GM19328 (cell line): Measurements from ENCODE around the gene TMEM35A.
"Not testable (repeated sequence)": the region's sequence is repeated elsewhere in the genome, so short reads cannot be mapped to it uniquely, and the experiment has no call there.

ENCODE experiments used
- ATAC-seq: cut with Tn5 transposase; IDR thresholded peaks from one replicate; pipeline ENCODE4 v1.9.1; 2021; ENCODE audit warnings: mild to moderate bottlenecking, moderate library complexity; ENCODE audit not compliant: unreplicated experiment

The TMEM35A gene, protein sequence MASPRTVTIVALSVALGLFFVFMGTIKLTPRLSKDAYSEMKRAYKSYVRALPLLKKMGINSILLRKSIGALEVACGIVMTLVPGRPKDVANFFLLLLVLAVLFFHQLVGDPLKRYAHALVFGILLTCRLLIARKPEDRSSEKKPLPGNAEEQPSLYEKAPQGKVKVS

GRCh38 chrX:101078716-101079598, at the start of gene TMEM35A:
Gene TMEM35A, plus strand, starts transcription at chrX:101078879. Its CDS starts 124 bp downstream, at chrX:101079003.
- no peak for ATAC-seq

DNA sequence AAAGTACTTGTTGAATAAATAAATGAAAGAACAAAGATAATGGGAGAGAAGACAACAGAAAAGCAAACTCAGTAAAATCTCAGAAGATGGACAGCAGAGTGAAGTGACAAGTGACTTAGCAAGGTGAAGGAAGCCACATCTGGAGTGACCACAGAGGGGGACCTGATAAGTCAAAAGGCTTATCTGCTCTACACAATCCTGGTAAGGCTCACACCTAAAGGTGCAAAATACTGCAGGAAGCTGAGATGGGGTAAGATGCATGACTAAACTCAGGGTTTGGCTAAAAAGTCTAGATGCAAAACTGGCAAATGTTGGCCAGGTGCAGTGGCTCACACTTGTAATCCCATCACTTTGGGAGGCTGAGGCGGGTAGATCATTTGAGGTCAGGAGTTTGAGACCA, 49.0 kb upstream of the TMEM35A start:
- no peak for ATAC-seq

GRCh38 chrX:101037231-101037630, 41.4 kb upstream of the TMEM35A start:
- ATAC-seq, result no peak

GRCh38 chrX:101040197-101040596, 38.5 kb upstream of the TMEM35A start:
- ATAC-seq, result no peak

- no peak for ATAC-seq
Observed at GRCh38 chrX:101051153-101051548, 27.5 kb upstream of the TMEM35A start.

DNA sequence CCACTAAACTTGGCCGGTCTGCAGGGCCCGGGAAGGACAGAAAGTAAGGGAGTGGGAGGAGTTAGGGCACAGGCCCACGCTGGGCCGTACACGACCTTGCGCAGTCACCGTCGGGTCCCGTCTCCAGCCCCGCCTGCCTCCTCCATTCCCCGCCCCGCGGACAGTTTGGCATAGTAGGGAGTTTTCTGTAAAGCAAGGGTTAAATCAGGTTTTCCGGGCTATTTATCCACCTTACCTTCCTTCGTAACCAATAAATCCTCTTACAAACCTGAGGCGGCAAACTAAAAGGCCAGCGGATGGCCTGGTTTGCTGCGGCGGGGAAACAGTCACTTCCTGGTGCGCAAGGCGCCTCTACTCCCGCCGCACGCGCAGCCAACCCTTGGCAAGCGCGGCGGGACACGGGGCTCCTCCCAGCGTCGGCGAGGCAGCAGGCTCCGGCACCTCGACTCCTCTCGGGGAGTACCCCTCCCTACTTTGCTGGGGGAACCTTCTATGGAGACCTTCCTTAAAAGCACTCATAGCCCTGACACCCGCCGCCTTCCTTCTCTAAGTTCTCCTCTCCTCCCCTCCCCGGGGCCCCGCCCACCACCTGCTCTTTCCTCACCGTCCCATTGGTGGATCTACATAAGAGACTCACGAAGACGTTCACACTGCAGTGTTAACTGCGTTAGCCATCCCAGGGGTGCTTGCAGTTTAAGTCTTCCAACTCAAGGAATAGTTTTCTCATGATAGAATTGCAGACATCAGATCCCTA, 27.0 kb upstream of the TMEM35A start, which contains the start of gene TRMT2B:
Gene TRMT2B (minus strand): TSS at position 563 of the 754 bp plus-strand sequence. CDS start 9,822 bp downstream, outside the sequence.
- ATAC-seq, result peak; percentile 85

GRCh38 chrX:101056551-101056950, 22.1 kb upstream of the TMEM35A start:
- not testable (repeated sequence) for ATAC-seq

DNA sequence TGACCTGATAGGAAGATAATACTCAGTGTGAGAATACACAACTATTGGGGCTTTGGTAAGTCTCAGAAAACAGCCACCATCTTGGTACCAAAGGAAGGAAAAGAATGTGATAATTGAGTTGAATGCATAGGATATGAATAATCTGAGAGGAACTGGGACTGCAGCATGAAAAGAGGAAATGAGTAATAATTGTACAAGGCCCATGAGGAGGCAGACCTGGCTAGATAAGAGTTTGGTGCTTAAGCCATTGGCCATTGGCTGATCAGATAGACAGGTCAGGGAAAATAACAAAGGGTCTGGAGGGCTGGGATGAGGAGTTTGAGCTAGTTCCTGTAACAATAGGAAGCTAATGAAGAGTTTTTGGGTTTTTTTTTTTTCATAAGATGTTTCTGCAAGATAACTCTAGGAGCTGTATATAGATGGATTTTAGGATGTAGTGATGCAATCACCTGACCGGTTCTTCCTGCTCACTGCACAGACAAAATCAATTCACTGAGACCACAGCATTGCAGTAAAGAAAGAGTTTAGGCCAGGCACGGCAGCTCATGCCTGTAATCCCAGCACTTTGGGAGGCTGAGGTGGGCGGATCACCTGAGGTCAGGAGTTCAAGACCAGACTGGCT, 21.5 kb upstream of the TMEM35A start:
- ATAC-seq, result peak; percentile 76

GRCh38 chrX:101062176-101062575, 16.5 kb upstream of the TMEM35A start:
- no peak for ATAC-seq

DNA sequence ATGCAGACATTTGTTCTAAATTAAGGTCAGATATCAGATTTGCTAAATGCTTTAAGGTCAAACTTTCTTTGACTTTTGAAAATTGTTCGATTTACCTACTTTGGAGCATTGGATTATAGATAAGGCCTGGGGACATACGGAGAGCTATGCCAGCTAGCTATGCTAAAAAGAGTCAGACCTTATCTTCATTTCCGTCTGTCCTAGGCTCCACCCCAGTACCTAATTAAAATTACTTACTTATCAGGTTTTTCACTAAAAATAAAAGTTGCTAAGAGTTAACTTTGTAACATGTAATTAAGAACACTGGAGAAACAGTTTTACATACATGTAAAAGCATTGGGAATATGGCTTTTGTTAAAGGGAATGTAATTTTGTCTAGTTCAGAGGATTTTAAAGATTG, 7.1 kb upstream of the TMEM35A start:
- no peak for ATAC-seq

DNA sequence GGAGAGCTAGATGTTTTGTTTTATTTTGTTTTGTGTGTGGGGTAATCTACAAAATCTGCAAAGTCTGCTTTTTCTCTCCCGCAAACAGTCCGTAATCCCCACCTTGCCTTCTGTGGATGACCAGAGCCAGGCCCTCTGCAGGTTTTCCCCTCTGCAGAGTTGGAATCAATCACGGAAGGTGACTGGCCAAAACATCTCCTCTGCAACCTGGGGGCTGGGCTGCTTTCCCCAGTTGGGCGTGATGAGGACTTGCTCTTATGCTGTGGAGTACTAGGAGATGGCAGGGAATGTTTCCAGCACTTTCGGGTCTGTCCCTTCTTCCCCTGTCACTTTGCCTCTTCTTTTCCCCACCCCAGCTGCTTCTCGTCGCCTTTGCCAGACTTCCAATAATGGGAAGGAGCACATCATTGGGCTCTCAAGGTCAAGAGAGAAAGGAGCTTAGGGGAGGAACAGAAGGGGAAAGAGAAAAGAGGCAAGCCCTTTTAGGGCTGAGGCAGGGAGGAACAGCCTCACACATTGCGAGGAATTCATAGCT, 1.1 kb downstream of the TMEM35A start:
- ATAC-seq, result no peak

DNA sequence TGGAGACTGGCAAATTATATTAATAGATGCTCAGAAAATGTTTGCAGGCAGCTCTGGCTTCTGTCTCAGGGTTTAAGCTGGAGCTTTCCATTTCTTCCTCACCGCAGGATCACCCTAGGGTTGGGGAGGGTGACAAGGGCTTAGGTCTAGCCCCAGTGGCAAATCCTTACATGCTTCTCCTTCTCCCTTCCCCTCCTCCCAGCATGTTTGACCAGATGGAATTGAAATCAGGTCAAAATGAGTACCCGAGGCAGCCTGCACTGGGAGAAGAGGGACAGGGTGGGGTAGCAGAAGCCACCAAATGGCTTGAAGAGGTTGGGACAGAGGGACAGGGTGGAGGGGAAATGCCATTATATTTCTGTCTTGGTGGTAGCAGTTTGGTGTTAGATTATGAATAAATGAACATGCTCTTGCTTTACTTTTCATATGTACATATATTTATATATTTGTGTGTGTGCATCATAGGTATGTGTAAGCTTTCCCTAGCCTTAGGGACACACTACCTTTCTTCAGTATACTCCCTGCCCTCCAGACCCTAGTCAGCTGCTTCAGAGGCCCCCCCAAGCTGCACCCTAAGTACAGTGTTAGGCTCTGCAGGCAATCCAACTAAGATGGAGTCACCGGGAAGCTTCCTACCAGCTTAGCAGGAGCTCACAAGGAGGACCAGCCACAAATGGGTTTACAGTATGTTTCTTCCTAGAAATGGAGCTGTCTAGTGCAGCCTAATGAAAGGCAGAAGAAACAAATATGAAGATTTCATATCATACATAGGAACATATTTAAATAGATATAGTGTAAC, 1.8 kb downstream of the TMEM35A start:
- ATAC-seq, result no peak

DNA sequence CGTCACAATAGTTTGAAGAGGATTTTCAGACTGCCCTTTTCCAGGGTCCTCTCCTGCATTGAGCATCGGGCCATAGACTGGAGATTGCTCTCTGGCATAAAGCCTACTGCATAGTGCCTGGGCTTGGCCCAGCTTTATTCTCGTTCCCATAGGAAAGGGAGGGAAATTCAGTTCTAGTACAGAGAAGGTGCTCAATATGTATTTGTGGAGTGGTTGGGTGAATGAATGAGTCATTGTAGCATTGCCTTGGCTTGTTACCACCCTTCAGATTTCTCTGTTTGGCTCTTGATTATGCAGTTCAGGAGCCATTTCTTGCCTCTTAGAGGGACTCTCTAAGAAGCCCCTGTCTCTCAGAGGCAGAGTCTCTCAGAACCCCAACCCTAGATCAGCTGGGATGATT, 2.6 kb downstream of the TMEM35A start:
- no peak for ATAC-seq

DNA sequence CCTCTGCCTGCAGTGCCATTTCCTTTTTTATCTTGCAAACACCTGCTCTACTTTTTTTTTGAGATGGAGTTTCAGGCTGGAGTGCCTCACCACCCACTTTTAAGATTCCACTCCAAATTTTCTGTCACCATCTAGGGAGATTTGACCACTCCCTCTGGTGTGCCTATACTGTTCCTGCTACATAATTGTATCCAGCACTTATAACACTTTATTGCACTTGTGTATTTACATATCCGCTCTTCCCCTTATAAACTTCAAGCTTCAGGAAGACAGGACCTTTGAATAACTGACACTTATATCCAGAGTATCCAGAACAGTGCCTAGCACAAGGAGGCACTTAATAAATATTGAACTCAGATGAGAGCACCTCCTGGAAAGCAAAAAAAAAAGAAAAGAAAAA, 13.1 kb downstream of the TMEM35A start:
- no peak for ATAC-seq

- ATAC-seq, result peak; percentile 99
Observed at GRCh38 chrX:101097546-101098453, 19.1 kb downstream of the TMEM35A start, which contains the start of gene CENPI. Gene CENPI, plus strand, starts transcription at chrX:101098204. Its CDS starts 2,867 bp downstream, at chrX:101101071.

DNA sequence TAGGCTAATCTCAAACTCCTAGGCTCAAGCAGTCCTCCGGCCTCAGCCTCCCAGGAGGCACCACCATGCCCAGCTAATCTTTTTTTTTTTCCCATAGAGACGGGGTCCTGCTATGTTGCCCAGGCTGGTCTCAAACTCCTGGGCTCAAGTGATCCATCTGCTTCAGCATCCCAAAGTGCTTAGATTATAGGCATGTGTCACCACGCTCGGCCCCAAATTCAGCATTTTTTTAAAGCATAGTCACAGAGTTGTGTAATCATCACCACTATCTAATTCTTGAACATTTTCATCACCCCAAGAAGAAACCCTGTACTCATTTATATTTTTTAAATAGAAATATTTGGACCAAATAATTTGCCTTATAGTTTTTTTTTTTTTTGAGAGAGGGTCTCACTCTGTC, 29.6 kb downstream of the TMEM35A start:
- no peak for ATAC-seq

DNA sequence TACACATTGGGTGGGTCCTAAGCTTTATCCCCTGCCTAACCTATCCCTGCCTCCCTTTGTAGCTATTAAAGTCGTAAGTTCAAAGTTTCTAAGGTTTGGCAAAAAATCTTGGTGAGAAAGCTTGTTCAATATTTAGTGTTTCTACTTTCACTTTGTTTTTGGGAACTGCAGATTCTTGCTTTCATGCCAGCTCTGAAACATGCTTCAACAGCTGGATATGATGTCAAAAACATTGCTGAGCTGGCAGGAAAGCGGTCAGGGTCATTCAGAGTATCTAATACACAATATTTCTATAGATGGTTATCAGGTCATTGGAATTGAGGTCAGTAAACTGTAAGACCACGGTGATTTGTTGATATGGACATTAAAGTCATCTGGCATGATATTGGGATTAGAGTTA, 39.0 kb downstream of the TMEM35A start:
- no peak for ATAC-seq

DNA sequence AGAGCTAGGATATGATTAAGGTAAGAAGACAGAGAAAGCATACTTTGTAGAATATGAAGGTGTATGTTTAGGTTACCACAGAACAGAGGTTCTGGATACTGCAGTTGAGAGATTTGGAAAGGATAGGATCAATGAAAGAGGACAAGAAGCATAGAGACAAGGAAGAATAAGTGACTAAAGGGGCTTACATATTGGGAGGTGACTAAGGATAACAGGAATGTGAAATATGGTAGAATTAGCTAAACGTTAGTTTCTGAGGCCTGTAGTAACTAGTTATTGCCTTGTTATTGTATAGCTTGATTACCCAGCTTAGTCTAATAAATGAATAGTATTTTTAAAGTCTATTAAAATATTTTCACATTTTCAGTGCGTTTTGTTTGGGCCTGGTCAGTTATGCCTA, 57.6 kb downstream of the TMEM35A start:
- no peak for ATAC-seq
